HCT116 (cell line): ENCODE results near the gene KDM5A. TPM values are rescaled to one million over a fixed set of nuclear protein-coding genes. Genes with fewer than 3 reads are reported as not detected.

Source experiments
- ATAC-seq: fragments of 200-7000 bp; cut with Tn5 transposase; 2 replicates; pipeline ENCODE4 v1.9.1; 2020; ENCODE audit warnings: mild to moderate bottlenecking, moderate library complexity
- BruUV-seq: library from RNA; stranded (reverse); fragments of 400-500 nt; replicated peaks from 2 replicates; lab custom pipeline; 2021; lab: Mats Ljungman, UMichigan
- CTCF ChIA-PET: fragments of 300-600 bp; sonication (Branson Sonifier 250); formaldehyde crosslinking; loops from one replicate; lab custom pipeline; 2021; ENCODE audit warnings: antibody characterized with exemption; lab: Charles Lee
- POLR2A ChIA-PET: fragments of 300-600, 350-600 bp; sonication (Branson Sonifier 250); formaldehyde crosslinking; loops from one replicate; lab custom pipeline; 2021; ENCODE audit warnings: antibody characterized with exemption; lab: Charles Lee
- RAD21 ChIA-PET, 2 experiments: fragments of 300-600 bp; sonication (Branson Sonifier 250); formaldehyde crosslinking; loops; one replicate each; lab custom pipeline; 2023; ENCODE audit warnings: low total read pairs in 2 of 2; ENCODE audit not compliant: uncharacterized antibody in 2 of 2, unreplicated experiment in 2 of 2, low non-redundant PET in 1 of 2; lab: Charles Lee
- DNase-seq: peaks from one replicate; pipeline ENCODE4 v3.0.0-alpha.2; 2010; ENCODE audit warnings: low read depth, low spot score
- H2AFZ ChIP-seq: fragments of 200-600 bp; shearing (Covaris generic), sonication (generic); 2 replicates; pipeline ENCODE4 v1.6.1; 2017; ENCODE audit warnings: low read depth, mixed run types, mixed read lengths, antibody characterized with exemption, low read length; ENCODE audit not compliant: poor library complexity, severe bottlenecking
- H3K27ac ChIP-seq: 2 replicates; pipeline ENCODE4 v1.5.1; 2012; ENCODE audit warnings: low read depth, low read length
- H3K27me3 ChIP-seq: fragments of 200-600 bp; sonication (generic); 2 replicates; pipeline ENCODE4 v1.6.1; 2016; ENCODE audit warnings: mixed run types, low read length, mixed read lengths; ENCODE audit not compliant: insufficient read depth
- H3K36me3 ChIP-seq, 2 experiments: fragments of 200-500 bp in 1 of 2; fragments of 200-600 bp in 1 of 2; sonication (Bioruptor generic) in 1 of 2; sonication (generic) in 1 of 2; 2 replicates each; pipeline versions ENCODE4 v1.5.1 to v1.6.1; 2014 to 2016; ENCODE audit warnings: low read length in 2 of 2, inconsistent platforms in 1 of 2, mixed read lengths in 1 of 2, mixed run types in 1 of 2; ENCODE audit not compliant: insufficient read depth in 2 of 2, control insufficient read depth in 1 of 2
- H3K4me1 ChIP-seq, 2 experiments: fragments of 200-600 bp in 1 of 2; sonication (generic) in 1 of 2; 2 replicates each; pipeline versions ENCODE4 v1.5.1 to v1.6.1; 2012 to 2017; ENCODE audit warnings: low read length in 2 of 2, inconsistent platforms in 1 of 2, mild to moderate bottlenecking in 1 of 2, mixed read lengths in 1 of 2, mixed run types in 1 of 2, moderate library complexity in 1 of 2; ENCODE audit not compliant: insufficient read depth in 2 of 2, control insufficient read depth in 1 of 2
- H3K4me2 ChIP-seq: fragments of 200-600 bp; sonication (generic); 2 replicates; pipeline ENCODE4 v1.6.1; 2017; ENCODE audit warnings: mixed run types, low read length, mixed read lengths
- H3K4me3 ChIP-seq, 2 experiments: fragments of 200-600 bp in 1 of 2; sonication (generic) in 1 of 2; replicated peaks in 1 of 2; 2 replicates each; pipeline ENCODE4 v1.5.1; 2011 to 2016; ENCODE audit warnings: low read length in 2 of 2, control low read depth in 1 of 2, low read depth in 1 of 2, mild to moderate bottlenecking in 1 of 2, mixed read lengths in 1 of 2, mixed run types in 1 of 2
- H3K79me2 ChIP-seq: fragments of 200-600 bp; sonication (generic); 2 replicates; pipeline ENCODE4 v1.6.1; 2017; ENCODE audit warnings: mild to moderate bottlenecking, mixed run types, low read length, moderate library complexity, mixed read lengths; ENCODE audit not compliant: insufficient read depth
- H3K9ac ChIP-seq: fragments of 200-600 bp; sonication (generic); 2 replicates; pipeline ENCODE4 v1.6.1; 2016; ENCODE audit warnings: low read length, mixed read lengths
- H3K9me2 ChIP-seq: fragments of 200-600 bp; sonication (generic), shearing (Covaris generic); 2 replicates; pipeline ENCODE4 v1.6.1; 2017; ENCODE audit warnings: mixed run types, mild to moderate bottlenecking, moderate library complexity; ENCODE audit not compliant: insufficient read depth
- H3K9me3 ChIP-seq, 2 experiments: fragments of 200-500 bp in 1 of 2; fragments of 200-600 bp in 1 of 2; sonication (Bioruptor generic) in 1 of 2; sonication (generic) in 1 of 2; 2 replicates each; pipeline ENCODE4 v1.6.1; 2014 to 2017; ENCODE audit warnings: low read length in 2 of 2, mixed read lengths in 2 of 2, inconsistent platforms in 1 of 2, low read depth in 1 of 2, mild to moderate bottlenecking in 1 of 2, mixed run types in 1 of 2, moderate library complexity in 1 of 2; ENCODE audit not compliant: control insufficient read depth in 1 of 2, insufficient read depth in 1 of 2
- H4K20me1 ChIP-seq: fragments of 200-600 bp; sonication (generic), shearing (Covaris generic); 2 replicates; pipeline ENCODE4 v1.6.1; 2017; ENCODE audit warnings: mixed run types, mild to moderate bottlenecking, moderate library complexity; ENCODE audit not compliant: insufficient read depth
- CBX3 ChIP-seq: IDR thresholded peaks from 2 replicates; pipeline ENCODE4 v1.6.1; 2012; ENCODE audit warnings: low read depth
- EGR1 ChIP-seq: IDR thresholded peaks from 2 replicates; pipeline ENCODE4 v1.6.1; 2012; ENCODE audit warnings: low read depth
- ELF1 ChIP-seq: IDR thresholded peaks from 2 replicates; pipeline ENCODE4 v1.6.1; 2012; ENCODE audit warnings: low read depth, borderline replicate concordance
- EZH2 ChIP-seq: fragments of 200-600 bp; sonication (generic); IDR thresholded peaks from 2 replicates; pipeline ENCODE4 v1.6.1; 2017; ENCODE audit warnings: antibody characterized with exemption, mixed run types
- JUND ChIP-seq: IDR thresholded peaks from 2 replicates; pipeline ENCODE4 v1.6.1; 2012
- POLR2A ChIP-seq: IDR thresholded peaks from 2 replicates; pipeline ENCODE4 v1.7.0; 2011; ENCODE audit warnings: borderline replicate concordance; ENCODE audit not compliant: insufficient read depth, insufficient read length; ENCODE audit errors: extremely low read depth
- RAD21 ChIP-seq: IDR thresholded peaks from 2 replicates; pipeline ENCODE4 v1.6.1; 2012; ENCODE audit warnings: low read depth, mild to moderate bottlenecking
- TCF7L2 ChIP-seq: IDR thresholded peaks from 2 replicates; pipeline ENCODE4 v1.7.0; 2011; ENCODE audit warnings: borderline replicate concordance, inconsistent platforms; ENCODE audit not compliant: insufficient read depth, insufficient read length; ENCODE audit errors: extremely low read depth
- ZFX ChIP-seq: fragments of 450-650 bp; IDR thresholded peaks from 2 replicates; pipeline ENCODE4 v1.6.1; 2017
- ZNF274 ChIP-seq: fragments of 200-500 bp; sonication (Bioruptor generic); IDR thresholded peaks from 2 replicates; pipeline ENCODE4 v1.6.1; 2014; ENCODE audit warnings: mild to moderate bottlenecking, low read depth, low read length, inconsistent platforms
- intact Hi-C: fragments of 100-400 bp; cut with micrococcal nuclease; formaldehyde crosslinking; loops from 2 replicates; pipeline ENCODE4 v1.10.0; 2022
- total RNA-seq: library from RNA; stranded (reverse); gene quantifications from one replicate; pipeline ENCODE4 v1.2.1, GENCODE V29; 2021; ENCODE audit not compliant: unreplicated experiment
- TF ChIP-seq, protein P1 (sequence below): IDR thresholded peaks from 2 replicates; pipeline ENCODE4 v1.6.1; 2011; ENCODE audit warnings: mild to moderate bottlenecking, low read length, moderate library complexity; ENCODE audit not compliant: insufficient replicate concordance; ENCODE audit errors: extremely low read depth
- TF ChIP-seq, protein P2 (sequence below): IDR thresholded peaks from 2 replicates; pipeline ENCODE4 v1.6.1; 2012; ENCODE audit warnings: low read depth
- TF ChIP-seq, protein P3 (sequence below): IDR thresholded peaks from 2 replicates; pipeline ENCODE4 v1.6.1; 2012
- TF ChIP-seq, protein P4 (sequence below), 3 experiments: fragments of 200-600 bp in 1 of 3; sonication (generic) in 1 of 3; IDR thresholded peaks in 2 of 3; conservative IDR thresholded peaks in 1 of 3; 2 replicates each; pipeline ENCODE4 v1.5.1; 2012 to 2017; ENCODE audit warnings: low read depth in 2 of 3, low read length in 2 of 3, antibody characterized with exemption in 1 of 3, borderline replicate concordance in 1 of 3, control low read depth in 1 of 3, mild to moderate bottlenecking in 1 of 3, mixed read lengths in 1 of 3, mixed run types in 1 of 3, moderate library complexity in 1 of 3; ENCODE audit not compliant: insufficient read depth in 1 of 3

The KDM5A gene
- total RNA-seq, 1 experiment from 2014 or later = 49.0 TPM

DNA sequence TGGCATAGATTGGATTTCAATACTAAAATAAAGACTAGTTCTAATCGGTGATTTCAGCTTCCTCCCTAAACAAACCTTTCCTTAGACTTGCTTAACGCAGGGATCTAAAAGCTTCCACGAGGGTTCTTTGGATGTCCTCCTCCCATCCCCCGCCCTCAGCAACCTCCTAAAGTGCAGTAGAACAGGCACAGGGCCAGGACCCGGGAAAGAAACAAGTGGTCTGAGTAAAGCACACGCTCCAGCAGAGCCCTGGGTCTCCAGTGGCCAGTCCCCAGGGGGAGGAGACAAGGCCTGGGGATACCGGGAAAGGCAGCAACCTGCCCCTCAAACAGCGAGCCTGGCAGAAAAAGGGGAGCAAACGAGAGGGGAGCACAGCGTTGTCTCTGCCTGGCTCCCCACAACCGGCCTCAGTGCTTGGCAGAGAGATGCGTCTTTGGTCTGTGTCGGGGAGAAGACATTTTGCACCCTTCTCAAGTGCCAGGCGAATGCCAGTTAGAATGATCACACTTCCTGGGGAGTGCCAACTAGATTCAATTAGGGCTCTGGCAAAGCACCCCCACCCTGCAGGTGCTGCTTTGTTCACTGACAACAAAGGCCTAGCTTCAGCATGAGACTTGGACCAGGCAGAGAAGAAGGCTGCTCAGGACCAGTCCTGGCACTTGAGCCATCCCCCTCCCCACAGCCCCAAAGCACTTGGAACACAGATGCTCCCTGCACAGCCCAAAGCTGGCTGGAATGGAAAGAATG, 158.0 kb downstream of the KDM5A start:
- Histone ChIP-seq H2AFZ (no peak overlapping the region), H3K4me3 (no peak overlapping the region), H3K36me3 (no peaks in the 10 kb centered on the region), H3K9me3 (peaks cover 0 to 1% of the 10 kb centered on the region in 2 experiments; a peak in 2 of 4 replicates), H3K79me2 (no peaks in the 10 kb centered on the region), H3K9me2 (no peaks in the 10 kb centered on the region), H3K9ac (no peak overlapping the region), H3K4me2 (no peak overlapping the region), H3K27ac (no peak overlapping the region), H3K27me3 (0 out of 2 replicates have a peak, but pooled peaks cover 5% of the 10 kb centered on the region), H3K4me1 (no peaks in the 10 kb centered on the region), H4K20me1 (no peaks in the 10 kb centered on the region)
- ATAC-seq = no peak
- TF ChIP-seq ZFX (no peak), EZH2 (no peak), EGR1 (no peak), CBX3 (no peak), POLR2A (no peak), TCF7L2 (no peak), ELF1 (no peak), ZNF274 (no peak), JUND (no peak), RAD21 (no peak)
- TF ChIP-seq, protein P1, sequence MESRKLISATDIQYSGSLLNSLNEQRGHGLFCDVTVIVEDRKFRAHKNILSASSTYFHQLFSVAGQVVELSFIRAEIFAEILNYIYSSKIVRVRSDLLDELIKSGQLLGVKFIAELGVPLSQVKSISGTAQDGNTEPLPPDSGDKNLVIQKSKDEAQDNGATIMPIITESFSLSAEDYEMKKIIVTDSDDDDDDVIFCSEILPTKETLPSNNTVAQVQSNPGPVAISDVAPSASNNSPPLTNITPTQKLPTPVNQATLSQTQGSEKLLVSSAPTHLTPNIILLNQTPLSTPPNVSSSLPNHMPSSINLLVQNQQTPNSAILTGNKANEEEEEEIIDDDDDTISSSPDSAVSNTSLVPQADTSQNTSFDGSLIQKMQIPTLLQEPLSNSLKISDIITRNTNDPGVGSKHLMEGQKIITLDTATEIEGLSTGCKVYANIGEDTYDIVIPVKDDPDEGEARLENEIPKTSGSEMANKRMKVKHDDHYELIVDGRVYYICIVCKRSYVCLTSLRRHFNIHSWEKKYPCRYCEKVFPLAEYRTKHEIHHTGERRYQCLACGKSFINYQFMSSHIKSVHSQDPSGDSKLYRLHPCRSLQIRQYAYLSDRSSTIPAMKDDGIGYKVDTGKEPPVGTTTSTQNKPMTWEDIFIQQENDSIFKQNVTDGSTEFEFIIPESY = no peak
- TF ChIP-seq, protein P2, sequence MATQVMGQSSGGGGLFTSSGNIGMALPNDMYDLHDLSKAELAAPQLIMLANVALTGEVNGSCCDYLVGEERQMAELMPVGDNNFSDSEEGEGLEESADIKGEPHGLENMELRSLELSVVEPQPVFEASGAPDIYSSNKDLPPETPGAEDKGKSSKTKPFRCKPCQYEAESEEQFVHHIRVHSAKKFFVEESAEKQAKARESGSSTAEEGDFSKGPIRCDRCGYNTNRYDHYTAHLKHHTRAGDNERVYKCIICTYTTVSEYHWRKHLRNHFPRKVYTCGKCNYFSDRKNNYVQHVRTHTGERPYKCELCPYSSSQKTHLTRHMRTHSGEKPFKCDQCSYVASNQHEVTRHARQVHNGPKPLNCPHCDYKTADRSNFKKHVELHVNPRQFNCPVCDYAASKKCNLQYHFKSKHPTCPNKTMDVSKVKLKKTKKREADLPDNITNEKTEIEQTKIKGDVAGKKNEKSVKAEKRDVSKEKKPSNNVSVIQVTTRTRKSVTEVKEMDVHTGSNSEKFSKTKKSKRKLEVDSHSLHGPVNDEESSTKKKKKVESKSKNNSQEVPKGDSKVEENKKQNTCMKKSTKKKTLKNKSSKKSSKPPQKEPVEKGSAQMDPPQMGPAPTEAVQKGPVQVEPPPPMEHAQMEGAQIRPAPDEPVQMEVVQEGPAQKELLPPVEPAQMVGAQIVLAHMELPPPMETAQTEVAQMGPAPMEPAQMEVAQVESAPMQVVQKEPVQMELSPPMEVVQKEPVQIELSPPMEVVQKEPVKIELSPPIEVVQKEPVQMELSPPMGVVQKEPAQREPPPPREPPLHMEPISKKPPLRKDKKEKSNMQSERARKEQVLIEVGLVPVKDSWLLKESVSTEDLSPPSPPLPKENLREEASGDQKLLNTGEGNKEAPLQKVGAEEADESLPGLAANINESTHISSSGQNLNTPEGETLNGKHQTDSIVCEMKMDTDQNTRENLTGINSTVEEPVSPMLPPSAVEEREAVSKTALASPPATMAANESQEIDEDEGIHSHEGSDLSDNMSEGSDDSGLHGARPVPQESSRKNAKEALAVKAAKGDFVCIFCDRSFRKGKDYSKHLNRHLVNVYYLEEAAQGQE = no peak
- TF ChIP-seq, protein P3, sequence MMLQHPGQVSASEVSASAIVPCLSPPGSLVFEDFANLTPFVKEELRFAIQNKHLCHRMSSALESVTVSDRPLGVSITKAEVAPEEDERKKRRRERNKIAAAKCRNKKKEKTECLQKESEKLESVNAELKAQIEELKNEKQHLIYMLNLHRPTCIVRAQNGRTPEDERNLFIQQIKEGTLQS = no peak
- TF ChIP-seq, protein P4, sequence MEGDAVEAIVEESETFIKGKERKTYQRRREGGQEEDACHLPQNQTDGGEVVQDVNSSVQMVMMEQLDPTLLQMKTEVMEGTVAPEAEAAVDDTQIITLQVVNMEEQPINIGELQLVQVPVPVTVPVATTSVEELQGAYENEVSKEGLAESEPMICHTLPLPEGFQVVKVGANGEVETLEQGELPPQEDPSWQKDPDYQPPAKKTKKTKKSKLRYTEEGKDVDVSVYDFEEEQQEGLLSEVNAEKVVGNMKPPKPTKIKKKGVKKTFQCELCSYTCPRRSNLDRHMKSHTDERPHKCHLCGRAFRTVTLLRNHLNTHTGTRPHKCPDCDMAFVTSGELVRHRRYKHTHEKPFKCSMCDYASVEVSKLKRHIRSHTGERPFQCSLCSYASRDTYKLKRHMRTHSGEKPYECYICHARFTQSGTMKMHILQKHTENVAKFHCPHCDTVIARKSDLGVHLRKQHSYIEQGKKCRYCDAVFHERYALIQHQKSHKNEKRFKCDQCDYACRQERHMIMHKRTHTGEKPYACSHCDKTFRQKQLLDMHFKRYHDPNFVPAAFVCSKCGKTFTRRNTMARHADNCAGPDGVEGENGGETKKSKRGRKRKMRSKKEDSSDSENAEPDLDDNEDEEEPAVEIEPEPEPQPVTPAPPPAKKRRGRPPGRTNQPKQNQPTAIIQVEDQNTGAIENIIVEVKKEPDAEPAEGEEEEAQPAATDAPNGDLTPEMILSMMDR (IDR thresholded peaks at IDR 0.05 in 2 of 3, conservative IDR thresholded peaks at IDR 0.05 in 1 of 3; ENCODE audit: borderline replicate concordance in 1 of 3, insufficient read depth in 1 of 3, low read depth in 2 of 3, low read length in 2 of 3) = no peak
- DNase-seq = no peak
- ChIA-PET POLR2A (no interaction called here), CTCF (interaction anchor here (1.4 kb wide), 1 partner anchor 11 kb away, joined by 6 read pairs; no protein-coding TSS in a partner anchor), RAD21 (no interaction called here)
- no TSS peak for BruUV-seq
- intact Hi-C loops = no loop called here
